Ovary (tissue), 3 donors: ENCODE results near the gene CNOT6.

Source experiments
- CTCF ChIP-seq, 3 donors: fragments of 450-650 bp in 2 of 3; fragments of 200-600 bp in 1 of 3; IDR thresholded peaks; one replicate each; pipeline versions ENCODE4 v1.5.1 to v1.8.0; 2016 to 2022; ENCODE audit warnings: antibody characterized with exemption in 3 of 3, mild to moderate bottlenecking in 1 of 3
- POLR2A ChIP-seq: fragments of 450-650 bp; IDR thresholded peaks from one replicate; pipeline ENCODE4 v1.6.1; 2017; ENCODE audit warnings: antibody characterized with exemption, mild to moderate bottlenecking, moderate library complexity
- donor health status: DM: no; HTN: no; CAD: no.

- no peak for TF ChIP-seq CTCF (IDR thresholded peaks at IDR 0.05)
- no peak for TF ChIP-seq POLR2A
These were observed 119.1 kb downstream of the CNOT6 start for GRCh38 chr5:180613188-180613813.
